WTC11 (cell line): ENCODE results near the gene VSIG10. TPM values are rescaled to one million over a fixed set of nuclear protein-coding genes. Genes with fewer than 3 reads are reported as not detected.
A peak's percentile ranks its signal among the peaks of the same experiment; 100 is the strongest.
"Not testable (repeated sequence)": the region's sequence is repeated elsewhere in the genome, so short reads cannot be mapped to it uniquely, and the experiment has no call there.

Experiments
- ATAC-seq: fragments of 200-7000 bp; cut with Tn5 transposase; 2 replicates; pipeline ENCODE4 v1.10.0; 2021; ENCODE audit warnings: mild to moderate bottlenecking, moderate library complexity
- CTCF ChIA-PET: fragments of 300-600 bp; sonication (Branson Sonifier 250); formaldehyde crosslinking; loops from one replicate; lab custom pipeline; 2021; ENCODE audit warnings: antibody characterized with exemption; lab: Charles Lee
- POLR2A ChIA-PET: fragments of 350-600 bp; sonication (Branson Sonifier 250); formaldehyde crosslinking; loops from one replicate; lab custom pipeline; 2021; ENCODE audit warnings: antibody characterized with exemption; lab: Charles Lee
- DNase-seq: peaks from one replicate; pipeline ENCODE4 v3.0.0; 2021; ENCODE audit warnings: low spot score
- H3K27ac Mint-ChIP-seq: 2 replicates; pipeline ENCODE4 v1.8.0; 2021; ENCODE audit warnings: mixed read lengths
- H3K27me3 Mint-ChIP-seq: 2 replicates; pipeline ENCODE4 v1.8.0; 2021; ENCODE audit warnings: low read depth, mild to moderate bottlenecking, moderate library complexity, mixed read lengths
- H3K36me3 Mint-ChIP-seq: 2 replicates; pipeline ENCODE4 v1.8.0; 2021; ENCODE audit warnings: mixed read lengths
- H3K4me1 Mint-ChIP-seq: 2 replicates; pipeline ENCODE4 v1.8.0; 2022; ENCODE audit warnings: mixed read lengths
- H3K4me3 Mint-ChIP-seq: 2 replicates; pipeline ENCODE4 v1.8.0; 2021; ENCODE audit warnings: mild to moderate bottlenecking, moderate library complexity, mixed read lengths
- H3K9me3 Mint-ChIP-seq: 2 replicates; pipeline ENCODE4 v1.8.0; 2021; ENCODE audit warnings: mixed read lengths
- ELF4 ChIP-seq: sonication (generic); formaldehyde crosslinking; IDR thresholded peaks from 2 replicates; pipeline ENCODE4 v1.8.1; 2022; ENCODE audit warnings: low read depth, mild to moderate bottlenecking, moderate library complexity, missing genetic modification reagents
- EMX1 ChIP-seq: fragments of 250-450 bp; sonication (Bioruptor Pico); IDR thresholded peaks from 2 replicates; pipeline ENCODE4 v1.8.0; 2021; ENCODE audit warnings: mild to moderate bottlenecking
- GRHL2 ChIP-seq: fragments of 250-450 bp; sonication (Bioruptor Pico); IDR thresholded peaks from 2 replicates; pipeline ENCODE4 v1.8.0; 2022; ENCODE audit warnings: mild to moderate bottlenecking, moderate library complexity; ENCODE audit not compliant: insufficient replicate concordance, severe bottlenecking
- HMGXB4 ChIP-seq: sonication (generic); formaldehyde crosslinking; IDR thresholded peaks from 2 replicates; pipeline ENCODE4 v1.8.1; 2023; ENCODE audit warnings: mild to moderate bottlenecking, moderate library complexity, missing genetic modification reagents
- KAT7 ChIP-seq: sonication (generic); formaldehyde crosslinking; IDR thresholded peaks from 2 replicates; pipeline ENCODE4 v1.8.1; 2023; ENCODE audit warnings: missing genetic modification reagents, mild to moderate bottlenecking, borderline replicate concordance
- NR2C2 ChIP-seq: sonication (generic); formaldehyde crosslinking; IDR thresholded peaks from 2 replicates; pipeline ENCODE4 v1.8.0; 2022; ENCODE audit warnings: mild to moderate bottlenecking, missing genetic modification reagents
- OVOL2 ChIP-seq: fragments of 250-450 bp; sonication (Bioruptor Pico); IDR thresholded peaks from 2 replicates; pipeline ENCODE4 v1.9.0; 2021; ENCODE audit warnings: mild to moderate bottlenecking, borderline replicate concordance
- SP1 ChIP-seq: sonication (generic); formaldehyde crosslinking; conservative IDR thresholded peaks from 2 replicates; pipeline ENCODE4 v1.8.1; 2022; ENCODE audit warnings: missing genetic modification reagents
- ZNF263 ChIP-seq: sonication (generic); formaldehyde crosslinking; IDR thresholded peaks from 2 replicates; pipeline ENCODE4 v1.8.1; 2022; ENCODE audit warnings: low read depth, mild to moderate bottlenecking, moderate library complexity, missing genetic modification reagents
- ZNF396 ChIP-seq: fragments of 250-450 bp; sonication (Bioruptor Pico); IDR thresholded peaks from 2 replicates; pipeline ENCODE4 v1.8.0; 2021; ENCODE audit warnings: mild to moderate bottlenecking, moderate library complexity, borderline replicate concordance
- total RNA-seq: library from RNA; stranded (reverse); gene quantifications from 3 replicates; pipeline ENCODE4 v1.2.3, GENCODE V29; 2021
- TF ChIP-seq, protein P1 (sequence below): sonication (generic); formaldehyde crosslinking; conservative IDR thresholded peaks from 2 replicates; pipeline ENCODE4 v1.8.1; 2022; ENCODE audit warnings: mild to moderate bottlenecking, missing genetic modification reagents
- TF ChIP-seq, protein P2 (sequence below): sonication (generic); formaldehyde crosslinking; IDR thresholded peaks from 2 replicates; pipeline ENCODE4 v1.8.0; 2023; ENCODE audit warnings: missing genetic modification reagents
- TF ChIP-seq, protein P3 (sequence below): sonication (generic); formaldehyde crosslinking; IDR thresholded peaks from 2 replicates; pipeline ENCODE4 v1.8.1; 2022; ENCODE audit warnings: low read depth, missing genetic modification reagents, borderline replicate concordance
- TF ChIP-seq, protein P4 (sequence below): sonication (generic); formaldehyde crosslinking; IDR thresholded peaks from 2 replicates; pipeline ENCODE4 v1.8.1; 2022; ENCODE audit warnings: mild to moderate bottlenecking, moderate library complexity, missing genetic modification reagents

The VSIG10 gene
- total RNA-seq, 1 experiment from 2014 or later = 82.5 TPM

DNA sequence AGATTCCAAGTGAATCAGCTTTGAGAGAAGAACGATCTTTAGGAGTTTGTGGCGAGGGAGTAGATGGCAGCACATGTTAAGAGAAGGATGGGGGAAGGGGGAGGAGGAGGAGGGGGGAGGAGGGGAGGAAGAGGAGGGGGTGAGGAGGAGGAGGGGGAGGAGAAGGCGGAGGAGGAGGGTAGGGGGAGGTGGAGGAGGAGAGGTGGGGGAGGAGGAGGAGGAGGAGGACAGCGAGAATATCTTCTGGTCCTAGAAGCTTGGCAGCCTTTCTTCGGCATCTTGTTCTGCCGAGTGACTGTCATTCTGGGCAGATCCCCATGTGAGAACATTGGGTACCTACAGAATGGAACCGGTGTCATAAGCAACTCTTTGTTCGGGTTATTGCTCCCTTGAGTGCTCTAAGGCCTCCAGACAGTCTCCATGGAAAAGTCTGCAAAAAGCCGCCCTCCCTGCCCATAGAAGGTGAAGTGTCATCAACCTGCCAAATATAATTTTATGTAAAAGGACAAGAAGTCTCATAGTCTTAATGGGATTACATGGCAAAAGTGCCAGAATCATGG lies 80.4 kb downstream of the VSIG10 start:
- DNase-seq (no peak), ATAC-seq (no peak)
- H3K9me3 Mint-ChIP-seq = no peaks in the 10 kb centered on the region
- peaks cover 6% of the 10 kb centered on the region for H3K4me1 Mint-ChIP-seq
- peaks cover 81% of the 10 kb centered on the region for H3K36me3 Mint-ChIP-seq
- POLR2A ChIA-PET = no interaction called here
- CTCF ChIA-PET = no interaction called here
- TF ChIP-seq ZNF263 (CRISPR knock-in tag) (no peak), OVOL2 (CRISPR knock-in tag) (no peak), ZNF396 (CRISPR knock-in tag) (no peak), GRHL2 (no peak)
- TF ChIP-seq, protein P1, sequence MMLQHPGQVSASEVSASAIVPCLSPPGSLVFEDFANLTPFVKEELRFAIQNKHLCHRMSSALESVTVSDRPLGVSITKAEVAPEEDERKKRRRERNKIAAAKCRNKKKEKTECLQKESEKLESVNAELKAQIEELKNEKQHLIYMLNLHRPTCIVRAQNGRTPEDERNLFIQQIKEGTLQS (CRISPR knock-in tag) = no peak
- H3K4me3 Mint-ChIP-seq = no peak overlapping the region
- no peaks in the 10 kb centered on the region for H3K27me3 Mint-ChIP-seq
- no peak overlapping the region for H3K27ac Mint-ChIP-seq

GRCh38 chr12:118022728-118023109 lies 81.1 kb downstream of the VSIG10 start:
- H3K27me3 Mint-ChIP-seq = no peaks in the 10 kb centered on the region
- no peaks in the 10 kb centered on the region for H3K9me3 Mint-ChIP-seq
- CTCF ChIA-PET = no interaction called here
- H3K27ac Mint-ChIP-seq = peak overlapping the region; percentile 74; the same call in 1 of the 2 replicates
- H3K4me1 Mint-ChIP-seq = peaks cover 10% of the 10 kb centered on the region
- peaks cover 81% of the 10 kb centered on the region for H3K36me3 Mint-ChIP-seq
- TF ChIP-seq, protein P2, sequence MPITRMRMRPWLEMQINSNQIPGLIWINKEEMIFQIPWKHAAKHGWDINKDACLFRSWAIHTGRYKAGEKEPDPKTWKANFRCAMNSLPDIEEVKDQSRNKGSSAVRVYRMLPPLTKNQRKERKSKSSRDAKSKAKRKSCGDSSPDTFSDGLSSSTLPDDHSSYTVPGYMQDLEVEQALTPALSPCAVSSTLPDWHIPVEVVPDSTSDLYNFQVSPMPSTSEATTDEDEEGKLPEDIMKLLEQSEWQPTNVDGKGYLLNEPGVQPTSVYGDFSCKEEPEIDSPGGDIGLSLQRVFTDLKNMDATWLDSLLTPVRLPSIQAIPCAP (CRISPR knock-in tag) = no peak
- TF ChIP-seq ELF4 = no peak
- TF ChIP-seq HMGXB4 = no peak
- no peak for TF ChIP-seq SP1 (CRISPR knock-in tag)
- no peak for TF ChIP-seq NR2C2 (CRISPR knock-in tag)
- TF ChIP-seq, protein P3, sequence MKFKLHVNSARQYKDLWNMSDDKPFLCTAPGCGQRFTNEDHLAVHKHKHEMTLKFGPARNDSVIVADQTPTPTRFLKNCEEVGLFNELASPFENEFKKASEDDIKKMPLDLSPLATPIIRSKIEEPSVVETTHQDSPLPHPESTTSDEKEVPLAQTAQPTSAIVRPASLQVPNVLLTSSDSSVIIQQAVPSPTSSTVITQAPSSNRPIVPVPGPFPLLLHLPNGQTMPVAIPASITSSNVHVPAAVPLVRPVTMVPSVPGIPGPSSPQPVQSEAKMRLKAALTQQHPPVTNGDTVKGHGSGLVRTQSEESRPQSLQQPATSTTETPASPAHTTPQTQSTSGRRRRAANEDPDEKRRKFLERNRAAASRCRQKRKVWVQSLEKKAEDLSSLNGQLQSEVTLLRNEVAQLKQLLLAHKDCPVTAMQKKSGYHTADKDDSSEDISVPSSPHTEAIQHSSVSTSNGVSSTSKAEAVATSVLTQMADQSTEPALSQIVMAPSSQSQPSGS (CRISPR knock-in tag) = no peak
- TF ChIP-seq, protein P4, sequence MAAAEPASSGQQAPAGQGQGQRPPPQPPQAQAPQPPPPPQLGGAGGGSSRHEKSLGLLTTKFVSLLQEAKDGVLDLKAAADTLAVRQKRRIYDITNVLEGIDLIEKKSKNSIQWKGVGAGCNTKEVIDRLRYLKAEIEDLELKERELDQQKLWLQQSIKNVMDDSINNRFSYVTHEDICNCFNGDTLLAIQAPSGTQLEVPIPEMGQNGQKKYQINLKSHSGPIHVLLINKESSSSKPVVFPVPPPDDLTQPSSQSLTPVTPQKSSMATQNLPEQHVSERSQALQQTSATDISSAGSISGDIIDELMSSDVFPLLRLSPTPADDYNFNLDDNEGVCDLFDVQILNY = no peak
- ATAC-seq (no peak), DNase-seq (no peak)
- POLR2A ChIA-PET = interaction anchor here (1.0 kb wide), 1 partner anchor 10 kb away, joined by 3 read pairs; no protein-coding TSS in a partner anchor
- no peak overlapping the region for H3K4me3 Mint-ChIP-seq

DNA sequence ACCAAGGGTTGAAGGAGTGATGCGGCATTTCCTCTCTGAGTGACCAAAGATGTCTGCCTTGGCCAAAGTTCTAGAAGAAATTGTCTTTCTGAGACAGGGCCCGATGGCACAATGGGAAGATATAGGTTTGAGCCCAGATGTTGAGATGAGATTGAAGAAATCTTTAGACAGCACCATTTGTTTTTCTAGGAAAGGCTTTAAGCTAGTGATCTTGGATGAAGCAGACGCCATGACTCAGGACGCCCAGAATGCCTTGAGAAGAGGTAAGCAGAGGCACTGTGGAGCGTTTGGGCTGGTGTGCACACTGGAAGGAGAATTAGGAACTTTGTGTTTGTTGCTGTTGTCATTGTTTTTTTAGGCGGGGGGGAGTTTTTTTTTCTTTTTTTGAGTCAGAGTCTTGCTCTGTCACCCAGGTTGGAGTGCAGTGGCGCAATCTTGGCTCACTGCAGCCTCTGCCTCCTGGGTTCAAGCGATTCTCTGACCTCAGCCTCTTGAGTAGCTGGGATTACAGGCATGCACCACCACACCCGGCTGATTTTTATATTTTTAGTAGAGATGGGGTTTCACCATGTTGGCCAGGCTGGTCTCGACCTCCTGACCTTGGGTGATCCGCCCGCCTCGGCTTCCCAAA lies 81.6 kb downstream of the VSIG10 start:
- H3K27me3 Mint-ChIP-seq, H3K4me3 Mint-ChIP-seq, DNase-seq, ATAC-seq, H3K9me3 Mint-ChIP-seq: not testable (repeated sequence)
- ChIA-PET CTCF (interaction anchor here (0.6 to 2.0 kb wide), 2 partner anchors 116 to 147 kb away, joined by 5 to 6 read pairs; no protein-coding TSS in a partner anchor), POLR2A (interaction anchor here (1.0 kb wide), 1 partner anchor 11 kb away, joined by 3 read pairs; no protein-coding TSS in a partner anchor)
- Mint-ChIP-seq H3K27ac (peak overlapping the region; percentile 83; the same call in 1 of the 2 replicates), H3K36me3 (peaks cover 77% of the 10 kb centered on the region), H3K4me1 (peaks cover 14% of the 10 kb centered on the region)

- Mint-ChIP-seq H3K4me3 (no peak overlapping the region), H3K27me3 (no peaks in the 10 kb centered on the region)
- POLR2A ChIA-PET = interaction anchor here (0.6 kb wide), 2 partner anchors 41 to 63 kb away, joined by 7 read pairs; partner anchors contain the start of gene WSB2
These were observed 83.8 kb downstream of the VSIG10 start for GRCh38 chr12:118020036-118020435.

More at GRCh38 chr12:118020036-118020435, 83.8 kb downstream of the VSIG10 start:
- Mint-ChIP-seq H3K27ac (no peak overlapping the region), H3K4me1 (peaks cover 24% of the 10 kb centered on the region), H3K36me3 (peaks cover 55% of the 10 kb centered on the region), H3K9me3 (no peaks in the 10 kb centered on the region)
- no peak for DNase-seq
- CTCF ChIA-PET = interaction anchor here (2.0 kb wide), 1 partner anchor 145 kb away, joined by 6 read pairs; no protein-coding TSS in a partner anchor
- no peak for ATAC-seq
- TF ChIP-seq KAT7 (CRISPR knock-in tag) (no peak), EMX1 (CRISPR knock-in tag) (no peak)
- TF ChIP-seq, protein P4 = no peak
